Amygdala (tissue), 56 donors: Measurements from ENCODE around the gene RARRES2.

Experiments
- DNase-seq, 56 donors: peaks; one replicate each; lab custom pipeline; 2025; lab: John Stamatoyannopoulos, UW

The RARRES2 gene

GRCh38 chr7:150363872-150364271 lies 22.4 kb upstream of the RARRES2 start:
- no peak for DNase-seq

- no peak for DNase-seq
Observed at GRCh38 chr7:150363370-150363769, 21.9 kb upstream of the RARRES2 start.

GRCh38 chr7:150361807-150362621 lies 20.6 kb upstream of the RARRES2 start:
- DNase-seq: no peak

GRCh38 chr7:150361402-150361801 lies 20.0 kb upstream of the RARRES2 start:
- no peak for DNase-seq

GRCh38 chr7:150360363-150361058 lies 19.1 kb upstream of the RARRES2 start:
- DNase-seq: no peak

- no peak for DNase-seq
Observed at GRCh38 chr7:150359622-150360362, 18.4 kb upstream of the RARRES2 start.

- DNase-seq: no peak
Observed at GRCh38 chr7:150358988-150359621, 17.7 kb upstream of the RARRES2 start.

- no peak for DNase-seq
Observed at GRCh38 chr7:150358433-150358832, 17.0 kb upstream of the RARRES2 start.

- no peak for DNase-seq
Observed at GRCh38 chr7:150357771-150358427, 16.5 kb upstream of the RARRES2 start.

GRCh38 chr7:150357270-150357669 lies 15.8 kb upstream of the RARRES2 start:
- no peak for DNase-seq

- DNase-seq: no peak
Observed at GRCh38 chr7:150356265-150356897, 15.0 kb upstream of the RARRES2 start.

GRCh38 chr7:150355666-150356059 lies 14.2 kb upstream of the RARRES2 start:
- DNase-seq: no peak

- no peak for DNase-seq
Observed at GRCh38 chr7:150351587-150352194, 10.3 kb upstream of the RARRES2 start.

GRCh38 chr7:150346922-150347321 lies 5.5 kb upstream of the RARRES2 start:
- no peak for DNase-seq

GRCh38 chr7:150345012-150345411 lies 3.6 kb upstream of the RARRES2 start:
- DNase-seq: no peak

- DNase-seq: no peak
Observed at GRCh38 chr7:150344299-150344698, 2.9 kb upstream of the RARRES2 start.

- DNase-seq: no peak
Observed at GRCh38 chr7:150343225-150343624, 1.8 kb upstream of the RARRES2 start.

- DNase-seq: no peak
Observed at GRCh38 chr7:150342121-150342408, 636 bp upstream of the RARRES2 start.

GRCh38 chr7:150340875-150341262 lies 560 bp downstream of the RARRES2 start:
- DNase-seq: no peak
